Skeletal muscle cell (primary cell): ENCODE data around the gene GPATCH1.
"Not testable (repeated sequence)": the region's sequence is repeated elsewhere in the genome, so short reads cannot be mapped to it uniquely, and the experiment has no call there.

Experiments
- DNase-seq: peaks from one replicate; pipeline ENCODE4 v3.0.0-alpha.2; 2010; ENCODE audit warnings: low read depth
- H3K4me3 ChIP-seq: 2 replicates; pipeline ENCODE4 v1.5.1; 2011; ENCODE audit warnings: low read depth, mild to moderate bottlenecking, control low read depth, low read length, moderate library complexity

GPATCH1 gene

DNA sequence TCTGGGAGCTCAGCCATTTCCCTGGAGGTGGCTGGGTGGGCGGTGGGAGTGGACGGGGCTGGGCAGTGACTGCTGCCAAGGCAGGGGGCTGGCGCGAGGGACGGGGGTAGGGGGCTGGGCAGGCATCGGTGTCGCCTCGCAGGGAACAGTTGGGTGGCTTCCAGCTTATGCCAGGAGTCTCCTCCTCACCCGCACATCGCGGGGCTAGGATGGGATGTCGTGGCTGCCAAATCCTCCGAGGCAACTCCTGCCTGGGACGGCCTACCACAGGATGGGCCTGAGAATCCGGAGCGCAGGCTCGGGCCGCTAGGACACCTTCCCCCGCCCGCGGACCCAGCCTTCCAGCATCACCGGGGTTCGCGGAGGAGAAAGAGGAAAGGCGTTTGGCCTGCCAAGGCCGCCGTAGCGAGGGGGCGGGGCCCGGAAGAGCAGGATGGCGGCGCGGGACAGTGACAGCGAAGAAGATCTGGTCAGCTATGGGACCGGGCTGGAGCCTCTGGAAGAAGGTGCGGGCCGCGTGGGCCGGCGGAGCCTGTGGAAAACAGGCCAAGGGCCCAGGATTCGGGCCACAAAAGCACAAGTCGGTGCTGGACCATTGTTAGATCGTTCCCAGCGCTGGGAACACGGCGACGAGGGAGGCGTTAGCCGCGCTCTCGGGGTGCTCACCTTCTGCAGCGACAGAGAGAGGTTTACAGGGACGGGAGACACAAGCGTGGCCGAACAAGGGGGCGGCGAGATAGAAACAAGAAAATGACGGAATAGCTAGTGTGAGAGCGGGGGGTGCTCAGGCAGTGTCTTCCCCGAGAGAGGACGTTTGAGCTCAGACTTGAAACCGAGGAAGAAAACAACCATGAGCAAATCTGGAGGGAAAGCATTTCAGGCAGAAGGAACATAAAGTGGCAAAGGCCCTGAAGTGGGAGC, at the start of gene GPATCH1:
GPATCH1 (plus strand) TSS at position 421 of the 921 bp plus-strand sequence; CDS start at position 434, 13 bp downstream.
- peak; percentile 39 for DNase-seq
- H3K4me3 ChIP-seq, result peak within 1 kb of the TSS; percentile 100

- no peak overlapping the region for H3K4me3 ChIP-seq
- no peak for DNase-seq
Measured at GRCh38 chr19:33032218-33032781, 48.7 kb upstream of the GPATCH1 start.

DNA sequence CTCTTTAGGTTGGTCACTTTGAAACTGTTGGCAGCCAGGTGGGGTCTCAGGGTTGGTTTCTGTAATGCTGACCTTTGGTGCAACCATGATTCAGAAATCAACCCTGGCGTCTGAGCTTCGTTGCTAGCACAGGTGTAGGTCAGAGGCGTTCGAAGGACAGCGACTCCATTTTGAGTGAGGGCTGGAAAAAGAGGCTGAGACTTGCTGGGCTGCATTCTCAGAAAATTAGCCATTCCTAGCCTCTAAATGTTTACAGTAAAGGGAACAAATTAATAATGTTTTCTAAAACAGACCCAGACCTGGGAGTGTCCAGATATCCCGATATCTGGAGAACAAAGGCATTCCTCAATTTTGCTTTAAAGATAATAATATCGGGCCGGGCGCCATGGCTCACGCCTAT, 45.5 kb upstream of the GPATCH1 start:
- no peak for DNase-seq
- H3K4me3 ChIP-seq, result no peak overlapping the region

- H3K4me3 ChIP-seq, DNase-seq: not testable (repeated sequence)
Measured at GRCh38 chr19:33036370-33037167, 44.4 kb upstream of the GPATCH1 start.

GRCh38 chr19:33037168-33038025, 43.6 kb upstream of the GPATCH1 start:
- not testable (repeated sequence) for DNase-seq, H3K4me3 ChIP-seq

DNA sequence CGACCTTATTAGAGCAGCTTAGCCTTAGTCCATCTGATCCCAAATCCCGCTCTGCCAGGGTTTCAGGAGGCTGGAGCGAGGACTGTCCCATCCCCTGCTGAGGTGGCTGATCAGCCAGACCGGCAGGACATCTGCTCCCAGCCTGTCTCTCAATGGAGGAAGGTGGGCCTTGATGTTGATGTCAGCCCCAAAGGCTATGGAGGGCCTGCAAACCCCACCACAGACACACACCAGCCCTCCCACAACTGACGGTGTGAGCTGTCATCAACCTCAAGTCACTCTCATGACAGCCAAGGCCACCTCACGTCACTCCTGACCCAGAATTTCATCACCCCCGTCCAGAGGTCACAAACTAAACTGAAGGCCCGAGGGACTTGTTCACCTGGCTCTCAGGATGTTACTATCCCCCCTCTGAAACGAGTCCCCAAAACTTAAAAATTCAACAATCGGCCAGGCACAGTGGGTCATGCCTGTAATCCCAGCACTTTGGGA, 41.8 kb upstream of the GPATCH1 start:
- no peak overlapping the region for H3K4me3 ChIP-seq
- no peak for DNase-seq

DNA sequence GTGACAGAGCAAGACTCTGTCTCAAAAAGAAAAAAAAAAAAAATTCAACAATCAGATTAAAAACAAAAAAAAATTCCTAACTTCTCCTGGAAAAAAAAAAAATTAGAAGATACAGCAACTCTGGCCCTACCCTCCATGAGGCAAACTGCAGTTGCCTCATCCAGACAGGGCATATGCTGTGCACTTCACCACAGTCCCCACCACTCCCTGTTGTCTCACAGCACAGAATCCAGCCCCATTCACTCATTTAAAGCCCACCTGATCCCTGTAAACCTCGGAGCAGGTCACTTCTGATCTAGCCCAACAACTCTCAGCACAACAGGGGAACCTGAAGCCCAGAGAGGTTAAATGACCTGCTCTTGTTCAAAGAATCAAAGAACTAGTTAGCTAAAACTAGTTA, 41.2 kb upstream of the GPATCH1 start:
- DNase-seq, result no peak

DNA sequence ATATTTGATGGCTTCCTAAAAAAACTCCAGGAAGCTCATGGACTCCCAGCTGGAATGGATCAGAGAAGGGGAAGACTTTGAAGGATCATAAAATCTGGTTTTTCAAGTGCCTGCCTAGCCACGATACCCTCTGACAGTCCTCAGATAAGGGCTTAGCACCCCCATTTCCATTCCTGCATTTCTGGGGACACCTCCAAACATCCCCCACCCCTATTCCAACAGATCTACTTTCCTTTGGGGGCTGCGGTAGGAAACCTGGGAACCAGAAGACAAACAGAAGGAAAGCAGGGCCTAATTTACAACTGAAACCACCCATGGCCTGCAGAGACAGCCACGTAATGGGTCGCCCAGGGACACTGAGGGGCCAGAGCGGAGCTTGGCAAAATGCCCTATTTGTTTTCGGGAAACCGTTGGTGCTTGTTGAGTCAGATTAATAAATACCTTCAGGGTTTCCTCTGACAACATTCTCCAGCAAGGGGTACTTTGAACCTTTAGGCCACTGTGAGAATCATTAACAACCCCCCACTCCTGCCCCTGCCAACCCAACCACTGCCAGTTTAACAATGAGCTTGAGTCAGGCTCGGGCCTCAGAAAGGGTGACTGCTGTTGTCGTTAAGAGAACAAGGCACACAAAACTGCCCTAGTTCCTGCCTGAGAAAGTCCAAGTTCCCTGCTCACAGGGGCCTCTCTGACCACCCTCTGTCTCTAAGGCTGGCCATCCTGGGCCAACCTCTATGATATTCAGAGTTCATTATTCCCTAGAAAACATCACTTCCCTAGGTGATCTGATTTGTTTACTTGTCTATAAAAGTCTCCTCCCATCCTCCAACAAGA, 39.8 kb upstream of the GPATCH1 start:
- DNase-seq, result no peak
- H3K4me3 ChIP-seq, result no peak overlapping the region

More for the DNA sequence above, 41.2 kb upstream of the GPATCH1 start:
- H3K4me3 ChIP-seq, result no peak overlapping the region

- H3K4me3 ChIP-seq, DNase-seq: not testable (repeated sequence)
Measured at GRCh38 chr19:33041828-33042160, 39.2 kb upstream of the GPATCH1 start.

GRCh38 chr19:33047422-33047821, 33.6 kb upstream of the GPATCH1 start:
- no peak for DNase-seq
- H3K4me3 ChIP-seq, result no peak overlapping the region

DNA sequence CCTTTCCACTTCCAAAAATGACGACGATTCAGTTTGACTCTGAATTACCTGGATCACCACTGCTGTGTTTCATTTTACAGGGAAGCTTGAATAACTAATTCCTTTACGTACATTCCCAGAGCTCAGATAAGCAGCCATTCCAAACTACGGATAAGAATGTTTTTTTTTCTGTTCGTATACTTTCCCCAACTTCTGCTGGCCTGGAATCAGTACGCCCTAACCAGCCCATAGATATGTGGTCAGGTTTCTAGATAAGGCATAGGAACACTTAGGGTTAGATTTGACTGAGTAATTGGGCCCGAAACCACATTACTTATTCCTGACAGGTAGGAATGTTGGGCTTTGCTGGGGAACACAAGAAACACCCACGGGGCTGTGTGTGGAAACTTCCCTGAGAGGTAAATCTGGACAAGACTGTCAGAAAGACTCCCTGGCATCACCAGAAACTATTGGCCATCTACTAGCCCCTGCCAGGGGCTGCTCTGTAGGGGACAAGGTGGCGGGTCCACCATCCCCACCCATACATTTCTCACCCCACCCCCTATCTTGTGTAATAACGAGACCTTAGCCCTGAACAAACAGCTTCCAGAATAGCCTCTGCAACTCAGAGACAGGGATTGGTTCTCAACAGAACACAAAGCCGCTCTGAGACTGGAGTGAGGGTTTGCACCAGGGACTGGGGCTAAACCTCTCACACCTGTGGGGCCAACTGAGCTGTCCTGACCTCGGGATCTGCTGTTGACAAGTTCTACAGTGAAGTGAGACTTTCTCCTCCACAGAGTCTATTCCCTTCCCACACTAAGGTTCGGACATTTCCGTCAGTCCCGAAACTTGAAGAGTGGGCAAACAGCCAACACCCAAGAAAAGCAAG, 31.9 kb upstream of the GPATCH1 start:
- H3K4me3 ChIP-seq, result no peak overlapping the region

DNA sequence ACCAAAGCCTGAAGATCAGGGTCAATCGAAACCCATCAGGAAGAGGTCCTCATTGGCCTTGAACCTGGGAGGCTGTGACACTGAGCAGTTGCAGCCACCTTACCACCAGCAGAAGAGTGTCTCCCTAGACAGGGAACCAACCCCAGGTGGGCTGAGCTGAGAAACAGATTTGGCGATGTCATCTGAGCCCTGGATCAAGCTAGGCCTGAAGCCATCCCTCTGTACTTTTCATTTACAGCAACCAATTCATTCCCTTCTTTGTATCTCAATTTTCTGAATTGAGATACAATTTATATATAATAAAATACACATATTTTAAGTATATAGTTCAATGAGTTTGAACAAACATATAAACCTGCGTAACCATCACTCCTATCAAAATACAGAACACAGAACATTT, 30.9 kb upstream of the GPATCH1 start:
- DNase-seq, result no peak
- no peak overlapping the region for H3K4me3 ChIP-seq

More for the DNA sequence above, 31.9 kb upstream of the GPATCH1 start:
- no peak for DNase-seq

- H3K4me3 ChIP-seq, result no peak overlapping the region
- peak; percentile 7 for DNase-seq
Measured at GRCh38 chr19:33052352-33052972, 28.5 kb upstream of the GPATCH1 start.

- no peak overlapping the region for H3K4me3 ChIP-seq
- DNase-seq, result no peak
Measured at GRCh38 chr19:33054623-33055022, 26.4 kb upstream of the GPATCH1 start.

- DNase-seq, result no peak
- no peak overlapping the region for H3K4me3 ChIP-seq
Measured at GRCh38 chr19:33055718-33056117, 25.3 kb upstream of the GPATCH1 start.

GRCh38 chr19:33060586-33060985, 20.4 kb upstream of the GPATCH1 start:
- H3K4me3 ChIP-seq, result no peak overlapping the region
- DNase-seq, result no peak

- no peak for DNase-seq
- H3K4me3 ChIP-seq, result no peak overlapping the region
Measured at GRCh38 chr19:33062902-33063301, 18.1 kb upstream of the GPATCH1 start.
